ENCODE measurements around the gene SART1.

DNA sequence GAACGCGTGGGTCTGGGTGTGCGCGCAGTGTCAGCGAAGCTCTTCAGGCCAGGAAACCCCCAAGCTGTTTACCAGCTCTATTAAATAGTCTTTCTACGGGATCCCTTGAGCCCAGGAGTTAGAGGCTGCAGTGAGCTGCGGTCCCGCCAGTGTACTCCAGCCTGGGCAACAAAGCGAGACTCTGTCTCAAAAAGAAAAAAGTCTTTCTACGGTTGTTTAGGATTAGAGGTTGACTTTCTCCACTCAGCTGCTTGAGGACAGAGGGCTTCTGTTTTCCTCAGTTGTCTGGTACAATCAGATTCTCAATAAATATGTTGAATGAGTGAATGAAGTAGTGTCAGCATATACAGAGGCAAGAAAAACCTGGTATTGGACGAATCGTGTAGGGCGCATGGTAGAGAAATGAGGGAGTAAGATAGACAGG is 619 bp downstream of the SART1 start:
- TF ChIP-seq, protein P1, sequence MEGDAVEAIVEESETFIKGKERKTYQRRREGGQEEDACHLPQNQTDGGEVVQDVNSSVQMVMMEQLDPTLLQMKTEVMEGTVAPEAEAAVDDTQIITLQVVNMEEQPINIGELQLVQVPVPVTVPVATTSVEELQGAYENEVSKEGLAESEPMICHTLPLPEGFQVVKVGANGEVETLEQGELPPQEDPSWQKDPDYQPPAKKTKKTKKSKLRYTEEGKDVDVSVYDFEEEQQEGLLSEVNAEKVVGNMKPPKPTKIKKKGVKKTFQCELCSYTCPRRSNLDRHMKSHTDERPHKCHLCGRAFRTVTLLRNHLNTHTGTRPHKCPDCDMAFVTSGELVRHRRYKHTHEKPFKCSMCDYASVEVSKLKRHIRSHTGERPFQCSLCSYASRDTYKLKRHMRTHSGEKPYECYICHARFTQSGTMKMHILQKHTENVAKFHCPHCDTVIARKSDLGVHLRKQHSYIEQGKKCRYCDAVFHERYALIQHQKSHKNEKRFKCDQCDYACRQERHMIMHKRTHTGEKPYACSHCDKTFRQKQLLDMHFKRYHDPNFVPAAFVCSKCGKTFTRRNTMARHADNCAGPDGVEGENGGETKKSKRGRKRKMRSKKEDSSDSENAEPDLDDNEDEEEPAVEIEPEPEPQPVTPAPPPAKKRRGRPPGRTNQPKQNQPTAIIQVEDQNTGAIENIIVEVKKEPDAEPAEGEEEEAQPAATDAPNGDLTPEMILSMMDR (IDR thresholded peaks at IDR 0.05; ENCODE audit: low read length): no peak
- no peak for TF ChIP-seq EZH2 (IDR thresholded peaks at IDR 0.05; ENCODE audit: borderline replicate concordance, low read length)

All from OCI-LY1 (cell line).